ENCODE data around the gene TMEM144. TPM values are rescaled to one million over a fixed set of nuclear protein-coding genes. Genes with fewer than 3 reads are reported as not detected.
A peak's percentile ranks its signal among the peaks of the same experiment; 100 is the strongest.

TMEM144 gene
- total RNA-seq, 4 donors from 2014 or later = 0.51 to 2.9 (median 2.3) TPM

GRCh38 chr4:158179465-158179864 is 30.8 kb upstream of the TMEM144 start:
- Histone ChIP-seq H3K4me3 (no peak overlapping the region), H3K27ac (no peak overlapping the region), H3K4me1 (no peaks in the 10 kb centered on the region), H3K27me3 (no peaks in the 10 kb centered on the region), H3K36me3 (no peaks in the 10 kb centered on the region), H3K9me3 (no peaks in the 10 kb centered on the region)
- DNase-seq (no peak), ATAC-seq (no peak)
- TF ChIP-seq CTCF (IDR thresholded peaks at IDR 0.05 in 4 of 5, conservative IDR thresholded peaks at IDR 0.05 in 1 of 5) (no peak), POLR2A (IDR thresholded peaks at IDR 0.05) (no peak)
- intact Hi-C loops (cut with DNase I; ENCODE audit: low total_unique reads) = no loop called here
- in situ Hi-C loops (cut with MboI; ENCODE audit: low sequenced_read_pairs in 4 of 4) = loop anchor here in 1 of 4 donors (10.0 kb wide), 1 partner anchor 185 kb away; no protein-coding TSS in a partner anchor

GRCh38 chr4:158181906-158182305 is 28.4 kb upstream of the TMEM144 start:
- Histone ChIP-seq H3K27ac (no peak overlapping the region), H3K36me3 (no peaks in the 10 kb centered on the region), H3K4me3 (no peak overlapping the region), H3K27me3 (no peaks in the 10 kb centered on the region), H3K9me3 (no peaks in the 10 kb centered on the region), H3K4me1 (no peaks in the 10 kb centered on the region)
- in situ Hi-C loops (cut with MboI; ENCODE audit: low sequenced_read_pairs in 4 of 4) (no loop called here), intact Hi-C loops (cut with DNase I; ENCODE audit: low total_unique reads) (no loop called here)
- DNase-seq = no peak
- TF ChIP-seq CTCF (IDR thresholded peaks at IDR 0.05 in 4 of 5, conservative IDR thresholded peaks at IDR 0.05 in 1 of 5) = no peak
- no peak for TF ChIP-seq POLR2A (IDR thresholded peaks at IDR 0.05)
- ATAC-seq = no peak

GRCh38 chr4:158182736-158183135 is 27.6 kb upstream of the TMEM144 start:
- no peak for TF ChIP-seq CTCF (IDR thresholded peaks at IDR 0.05 in 4 of 5, conservative IDR thresholded peaks at IDR 0.05 in 1 of 5)
- TF ChIP-seq POLR2A (IDR thresholded peaks at IDR 0.05) = no peak
- intact Hi-C loops (cut with DNase I; ENCODE audit: low total_unique reads) = no loop called here
- Histone ChIP-seq H3K4me1 (no peaks in the 10 kb centered on the region), H3K27ac (no peak overlapping the region), H3K27me3 (no peaks in the 10 kb centered on the region), H3K36me3 (no peaks in the 10 kb centered on the region), H3K9me3 (no peaks in the 10 kb centered on the region), H3K4me3 (no peak overlapping the region)
- ATAC-seq (no peak), DNase-seq (peak in 1 of 2 donors; percentile 22)
- in situ Hi-C loops (cut with MboI; ENCODE audit: low sequenced_read_pairs in 4 of 4) = no loop called here

GRCh38 chr4:158186815-158187214 is 23.5 kb upstream of the TMEM144 start:
- Histone ChIP-seq H3K4me1 (no peaks in the 10 kb centered on the region), H3K4me3 (no peak overlapping the region), H3K36me3 (peaks cover 0 to 4% of the 10 kb centered on the region in 2 donors), H3K27ac (no peak overlapping the region), H3K27me3 (no peaks in the 10 kb centered on the region), H3K9me3 (no peaks in the 10 kb centered on the region)
- intact Hi-C loops (cut with DNase I; ENCODE audit: low total_unique reads) = no loop called here
- ATAC-seq (no peak), DNase-seq (no peak)
- no peak for TF ChIP-seq POLR2A (IDR thresholded peaks at IDR 0.05)
- TF ChIP-seq CTCF (IDR thresholded peaks at IDR 0.05 in 4 of 5, conservative IDR thresholded peaks at IDR 0.05 in 1 of 5) = no peak
- in situ Hi-C loops (cut with MboI; ENCODE audit: low sequenced_read_pairs in 4 of 4) = no loop called here

GRCh38 chr4:158189422-158189821 is 20.9 kb upstream of the TMEM144 start:
- peaks cover 0 to 4% of the 10 kb centered on the region in 2 donors for H3K36me3 ChIP-seq
- intact Hi-C loops (cut with DNase I; ENCODE audit: low total_unique reads) = no loop called here

More at GRCh38 chr4:158189422-158189821, 20.9 kb upstream of the TMEM144 start:
- TF ChIP-seq CTCF (IDR thresholded peaks at IDR 0.05 in 4 of 5, conservative IDR thresholded peaks at IDR 0.05 in 1 of 5) = no peak
- TF ChIP-seq POLR2A (IDR thresholded peaks at IDR 0.05) = no peak
- no peak for ATAC-seq
- no peak for DNase-seq
- no peak overlapping the region for H3K4me3 ChIP-seq
- no peak overlapping the region for H3K27ac ChIP-seq
- in situ Hi-C loops (cut with MboI; ENCODE audit: low sequenced_read_pairs in 4 of 4) = no loop called here
- no peaks in the 10 kb centered on the region for H3K4me1 ChIP-seq
- no peaks in the 10 kb centered on the region for H3K9me3 ChIP-seq
- no peaks in the 10 kb centered on the region for H3K27me3 ChIP-seq

Data from gastrocnemius medialis (tissue), 4 donors.